Effector CD4-positive, alpha-beta T cell (primary cell): ENCODE results near the gene OR2K2.
"Not testable (repeated sequence)": the region's sequence is repeated elsewhere in the genome, so short reads cannot be mapped to it uniquely, and the experiment has no call there.

ENCODE experiments used
- DNase-seq: peaks from one replicate; pipeline ENCODE4 v3.0.0-alpha.2; 2020

Gene OR2K2

GRCh38 chr9:111297066-111297824, 32.8 kb downstream of the OR2K2 start:
- no peak for DNase-seq

GRCh38 chr9:111294691-111295451, 35.2 kb downstream of the OR2K2 start:
- no peak for DNase-seq

GRCh38 chr9:111287127-111287526, 42.9 kb downstream of the OR2K2 start:
- no peak for DNase-seq

- DNase-seq = no peak
These were observed 45.3 kb downstream of the OR2K2 start for GRCh38 chr9:111284703-111285102.

GRCh38 chr9:111282845-111283244, 47.2 kb downstream of the OR2K2 start:
- DNase-seq = no peak

GRCh38 chr9:111280795-111281194, 49.2 kb downstream of the OR2K2 start:
- not testable (repeated sequence) for DNase-seq
